Thoracic aorta (tissue), 2 donors: Measurements from ENCODE around the gene C16orf90. TPM values are rescaled to one million over a fixed set of nuclear protein-coding genes. Genes with fewer than 3 reads are reported as not detected.

Experiments
- ATAC-seq: fragments of 150-250 bp; one replicate; pipeline ENCODE4 v1.8.0; 2017; ENCODE audit warnings: low read depth; ENCODE audit not compliant: insufficient number of reproducible peaks, low FRiP score
- DNase-seq: peaks from one replicate; pipeline ENCODE4 v3.0.0-alpha.2; 2020; ENCODE audit warnings: low spot score
- H3K27ac ChIP-seq, 2 donors: fragments of 200-600 bp; sonication (generic); 1 replicate in 1 of 2; 2 replicates in 1 of 2; pipeline ENCODE4 v1.5.1; 2016; ENCODE audit warnings: mild to moderate bottlenecking in 2 of 2, moderate library complexity in 2 of 2
- H3K27me3 ChIP-seq: fragments of 200-600 bp; sonication (generic); replicated peaks from 2 replicates; pipeline ENCODE4 v1.6.0; 2016; ENCODE audit warnings: mild to moderate bottlenecking; ENCODE audit not compliant: insufficient read depth
- H3K36me3 ChIP-seq: fragments of 200-600 bp; sonication (generic); one replicate; pipeline ENCODE4 v1.5.1; 2016
- H3K4me1 ChIP-seq, 2 donors: fragments of 200-600 bp; sonication (generic); 1 replicate in 1 of 2; 2 replicates in 1 of 2; pipeline versions ENCODE4 v1.5.1 to v1.6.0; 2016; ENCODE audit warnings: low read depth in 2 of 2, mild to moderate bottlenecking in 1 of 2; ENCODE audit not compliant: control insufficient read depth in 1 of 2
- H3K4me3 ChIP-seq: fragments of 200-600 bp; sonication (generic); 2 replicates; pipeline ENCODE4 v1.5.1; 2016; ENCODE audit warnings: mild to moderate bottlenecking
- H3K9me3 ChIP-seq: fragments of 200-600 bp; sonication (generic); 2 replicates; pipeline ENCODE4 v1.5.1; 2016
- CTCF ChIP-seq: fragments of 200-600 bp; sonication (generic); IDR thresholded peaks from one replicate; pipeline ENCODE4 v1.5.1; 2019; ENCODE audit warnings: antibody characterized with exemption
- total RNA-seq, 2 donors: library from RNA; depleted of rRNA; stranded (reverse); fragments of >200 nt; gene quantifications; one replicate each; pipeline versions ENCODE4 v1.1.0 to v1.2.3, GENCODE V29; 2016

C16orf90 gene
- not detected for total RNA-seq

- Histone ChIP-seq H3K36me3 (no peaks in the 10 kb centered on the region), H3K27me3 (no peaks in the 10 kb centered on the region), H3K4me3 (no peak within 1 kb of the TSS), H3K27ac (no peak within 1 kb of the TSS), H3K4me1 (peaks cover 0 to 4% of the 10 kb centered on the region in 2 donors), H3K9me3 (no peaks in the 10 kb centered on the region)
- no peak for DNase-seq
- ATAC-seq = no peak
- no peak for TF ChIP-seq CTCF
Observed at GRCh38 chr16:3495176-3495575, at the start of gene C16orf90. Gene C16orf90, minus strand, starts transcription at chr16:3495489. Its CDS starts 68 bp downstream, at chr16:3495421.

GRCh38 chr16:3542601-3543373 is 47.5 kb upstream of the C16orf90 start:
- Histone ChIP-seq H3K9me3 (no peaks in the 10 kb centered on the region), H3K36me3 (no peaks in the 10 kb centered on the region), H3K27ac (peak overlapping the region; percentile 74 to 86), H3K27me3 (no peaks in the 10 kb centered on the region), H3K4me1 (peaks cover 11 to 22% of the 10 kb centered on the region in 2 donors), H3K4me3 (no peak overlapping the region)
- ATAC-seq (no peak), DNase-seq (no peak)
- no peak for TF ChIP-seq CTCF

GRCh38 chr16:3541527-3542155 is 46.4 kb upstream of the C16orf90 start:
- Histone ChIP-seq H3K4me1 (peaks cover 18 to 28% of the 10 kb centered on the region in 2 donors), H3K4me3 (no peak overlapping the region), H3K9me3 (no peaks in the 10 kb centered on the region), H3K36me3 (no peaks in the 10 kb centered on the region), H3K27me3 (no peaks in the 10 kb centered on the region), H3K27ac (peak overlapping the region in 1 of 2 donors; percentile 86)
- DNase-seq (no peak), ATAC-seq (no peak)
- no peak for TF ChIP-seq CTCF

GRCh38 chr16:3538222-3538621 is 42.9 kb upstream of the C16orf90 start:
- ATAC-seq (no peak), DNase-seq (no peak)
- H3K4me1 ChIP-seq = peaks cover 30 to 35% of the 10 kb centered on the region in 2 donors
- no peaks in the 10 kb centered on the region for H3K27me3 ChIP-seq
- peak overlapping the region; percentile 57 to 73 for H3K27ac ChIP-seq
- H3K36me3 ChIP-seq = no peaks in the 10 kb centered on the region
- H3K4me3 ChIP-seq = no peak overlapping the region
- TF ChIP-seq CTCF = no peak
- no peaks in the 10 kb centered on the region for H3K9me3 ChIP-seq

- H3K27me3 ChIP-seq = no peaks in the 10 kb centered on the region
- peak overlapping the region; percentile 80 to 84 for H3K27ac ChIP-seq
- no peaks in the 10 kb centered on the region for H3K9me3 ChIP-seq
- ATAC-seq = peak; percentile 74
- no peak for DNase-seq
- TF ChIP-seq CTCF = no peak
- peak overlapping the region; percentile 46 for H3K4me3 ChIP-seq
- peaks cover 7% of the 10 kb centered on the region for H3K36me3 ChIP-seq
- H3K4me1 ChIP-seq = peaks cover 19 to 21% of the 10 kb centered on the region in 2 donors
Observed at GRCh38 chr16:3536851-3537250, 41.6 kb upstream of the C16orf90 start.
